SU-DHL-6 (cell line): ENCODE results near the gene CNPY3.

Experiments used
- H2AFZ ChIP-seq: fragments of 200-600 bp; sonication (generic); 2 replicates; pipeline ENCODE4 v1.6.1; 2014; ENCODE audit warnings: low read depth, mild to moderate bottlenecking, moderate library complexity, mixed read lengths, antibody characterized with exemption, low read length; ENCODE audit not compliant: severe bottlenecking
- H3F3A ChIP-seq: fragments of 200-600 bp; shearing (Covaris generic); 2 replicates; pipeline ENCODE4 v1.6.0; 2016; ENCODE audit warnings: antibody characterized with exemption, mild to moderate bottlenecking; ENCODE audit not compliant: insufficient read depth
- H3K27ac ChIP-seq: fragments of 200-600 bp; sonication (generic); 2 replicates; pipeline ENCODE4 v1.5.1; 2016; ENCODE audit warnings: low read depth, mild to moderate bottlenecking, low read length, moderate library complexity, mixed read lengths
- H3K27me3 ChIP-seq: fragments of 200-600 bp; sonication (generic), shearing (Covaris generic); 2 replicates; pipeline ENCODE4 v1.6.0; 2014; ENCODE audit warnings: mild to moderate bottlenecking, low read length
- H3K36me3 ChIP-seq: fragments of 200-600 bp; sonication (generic); 2 replicates; pipeline ENCODE4 v1.6.1; 2014; ENCODE audit warnings: mild to moderate bottlenecking, low read length, mixed read lengths
- H3K4me2 ChIP-seq: fragments of 300-600, 200-600 bp; shearing (Covaris generic), sonication (generic); 2 replicates; pipeline ENCODE4 v1.6.0; 2014; ENCODE audit warnings: low read length, low read depth, mild to moderate bottlenecking; ENCODE audit not compliant: poor library complexity, severe bottlenecking
- H3K4me3 ChIP-seq: fragments of 200-600 bp; sonication (generic); 2 replicates; pipeline ENCODE4 v1.5.1; 2014; ENCODE audit warnings: antibody characterized with exemption, low read length, mild to moderate bottlenecking, mixed read lengths; ENCODE audit not compliant: insufficient read depth, poor library complexity, severe bottlenecking
- H3K79me2 ChIP-seq: fragments of 200-600 bp; sonication (generic); 2 replicates; pipeline ENCODE4 v1.6.1; 2014; ENCODE audit warnings: mild to moderate bottlenecking, low read length, moderate library complexity; ENCODE audit not compliant: insufficient read depth
- H3K9ac ChIP-seq: fragments of 200-600 bp; sonication (generic); 2 replicates; pipeline ENCODE4 v1.7.0; 2014; ENCODE audit warnings: mild to moderate bottlenecking, low read length
- H3K9me2 ChIP-seq: fragments of 200-600 bp; sonication (generic); replicated peaks from 2 replicates; pipeline ENCODE4 v1.6.1; 2014; ENCODE audit warnings: low read length; ENCODE audit not compliant: insufficient read depth
- H3K9me3 ChIP-seq: fragments of 200-600 bp; sonication (generic); 2 replicates; pipeline ENCODE4 v1.6.1; 2014; ENCODE audit warnings: low read length, mixed read lengths; ENCODE audit not compliant: insufficient read depth
- H4K20me1 ChIP-seq: fragments of 200-600 bp; sonication (generic); 2 replicates; pipeline ENCODE4 v1.6.1; 2014; ENCODE audit warnings: low read depth, mild to moderate bottlenecking, antibody characterized with exemption, low read length, moderate library complexity, mixed read lengths
- EZH2phosphoT487 ChIP-seq: fragments of 200-600 bp; sonication (generic), shearing (Covaris generic); conservative IDR thresholded peaks from 2 replicates; pipeline ENCODE4 v1.6.1; 2018; ENCODE audit warnings: mild to moderate bottlenecking, antibody characterized with exemption, low read length, moderate library complexity, mixed read lengths
- TF ChIP-seq, protein P1 (sequence below): fragments of 200-600 bp; sonication (generic); IDR thresholded peaks from one replicate; pipeline ENCODE4 v1.5.1; 2017; ENCODE audit warnings: antibody characterized with exemption, mild to moderate bottlenecking, low read length, moderate library complexity; ENCODE audit not compliant: insufficient read depth, poor library complexity, severe bottlenecking

Gene CNPY3

DNA sequence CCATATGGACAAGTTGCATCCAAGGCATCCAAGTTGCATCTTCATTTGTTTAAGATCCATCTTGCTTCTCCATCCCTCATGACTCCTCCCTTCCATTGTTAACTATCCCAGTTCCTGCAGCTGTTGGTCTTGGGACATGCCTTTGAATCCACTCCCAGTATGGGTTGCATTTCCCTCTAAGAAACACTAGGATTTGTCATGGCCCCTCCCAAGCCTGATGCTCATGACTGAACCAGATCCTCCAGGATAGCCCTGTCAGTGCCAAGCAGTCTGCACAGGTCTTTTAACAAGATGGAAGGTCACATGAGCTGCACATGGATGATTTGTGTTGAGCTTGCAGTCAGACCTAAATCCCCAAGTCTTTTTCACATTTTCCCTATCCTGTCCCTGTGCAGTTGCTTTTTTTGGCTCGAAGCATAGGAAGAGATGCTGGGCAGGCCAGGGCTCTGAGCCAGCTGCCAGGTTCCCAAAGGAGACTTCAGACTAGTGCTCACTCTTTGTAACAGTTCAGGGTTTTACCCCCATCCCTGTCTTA lies 59.3 kb downstream of the CNPY3 start:
- no peaks in the 10 kb centered on the region for H3K9me2 ChIP-seq
- H3F3A ChIP-seq, result no peaks in the 10 kb centered on the region
- H3K27ac ChIP-seq, result no peak overlapping the region
- peaks cover 11% of the 10 kb centered on the region for H3K79me2 ChIP-seq
- no peak overlapping the region for H3K9ac ChIP-seq
- no peak overlapping the region for H2AFZ ChIP-seq
- no peaks in the 10 kb centered on the region for H3K9me3 ChIP-seq
- H3K27me3 ChIP-seq, result no peaks in the 10 kb centered on the region
- H3K4me3 ChIP-seq, result no peak overlapping the region
- no peaks in the 10 kb centered on the region for H4K20me1 ChIP-seq
- no peaks in the 10 kb centered on the region for H3K36me3 ChIP-seq
- TF ChIP-seq, protein P1, sequence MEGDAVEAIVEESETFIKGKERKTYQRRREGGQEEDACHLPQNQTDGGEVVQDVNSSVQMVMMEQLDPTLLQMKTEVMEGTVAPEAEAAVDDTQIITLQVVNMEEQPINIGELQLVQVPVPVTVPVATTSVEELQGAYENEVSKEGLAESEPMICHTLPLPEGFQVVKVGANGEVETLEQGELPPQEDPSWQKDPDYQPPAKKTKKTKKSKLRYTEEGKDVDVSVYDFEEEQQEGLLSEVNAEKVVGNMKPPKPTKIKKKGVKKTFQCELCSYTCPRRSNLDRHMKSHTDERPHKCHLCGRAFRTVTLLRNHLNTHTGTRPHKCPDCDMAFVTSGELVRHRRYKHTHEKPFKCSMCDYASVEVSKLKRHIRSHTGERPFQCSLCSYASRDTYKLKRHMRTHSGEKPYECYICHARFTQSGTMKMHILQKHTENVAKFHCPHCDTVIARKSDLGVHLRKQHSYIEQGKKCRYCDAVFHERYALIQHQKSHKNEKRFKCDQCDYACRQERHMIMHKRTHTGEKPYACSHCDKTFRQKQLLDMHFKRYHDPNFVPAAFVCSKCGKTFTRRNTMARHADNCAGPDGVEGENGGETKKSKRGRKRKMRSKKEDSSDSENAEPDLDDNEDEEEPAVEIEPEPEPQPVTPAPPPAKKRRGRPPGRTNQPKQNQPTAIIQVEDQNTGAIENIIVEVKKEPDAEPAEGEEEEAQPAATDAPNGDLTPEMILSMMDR, result no peak
- TF ChIP-seq EZH2phosphoT487, result no peak
- no peak overlapping the region for H3K4me2 ChIP-seq
